ENCODE results near the gene EYS.
A peak's percentile ranks its signal among the peaks of the same experiment; 100 is the strongest.
"Not testable (repeated sequence)": the region's sequence is repeated elsewhere in the genome, so short reads cannot be mapped to it uniquely, and the experiment has no call there.

EYS gene

DNA sequence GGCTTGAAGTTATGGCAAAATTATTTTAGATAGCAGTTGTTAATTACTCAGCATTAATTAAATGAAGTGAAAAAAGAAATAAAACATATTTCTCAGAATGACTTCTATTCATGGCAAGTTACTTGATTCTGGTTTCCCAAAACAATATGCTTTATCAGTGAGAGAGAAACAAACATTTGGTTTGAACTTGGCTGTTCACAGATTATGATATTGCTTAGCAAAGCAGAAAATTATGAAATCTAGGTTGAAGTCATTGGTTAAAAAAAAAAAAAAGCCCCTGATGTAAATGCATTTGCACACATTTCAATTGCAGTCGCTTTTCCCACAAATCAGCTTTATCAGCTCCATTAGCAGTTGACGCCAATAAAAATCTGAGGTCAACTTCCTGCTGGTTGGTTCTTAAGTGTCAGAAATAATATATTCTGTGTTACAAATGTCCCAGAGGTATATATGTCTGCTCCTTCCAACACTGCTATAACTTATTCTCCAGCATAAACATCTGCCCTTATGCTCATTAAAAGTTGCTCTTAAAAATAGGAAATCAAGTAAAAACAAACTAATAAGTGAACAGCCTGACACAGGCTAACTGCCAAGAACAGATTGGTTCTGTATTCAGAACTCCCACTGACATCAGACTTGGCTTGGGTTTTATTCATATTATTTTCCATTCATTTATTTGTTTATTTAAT lies 1796.0 kb downstream of the EYS start:
- DNase-seq (ENCODE audit: low read depth, low spot score): no peak

DNA sequence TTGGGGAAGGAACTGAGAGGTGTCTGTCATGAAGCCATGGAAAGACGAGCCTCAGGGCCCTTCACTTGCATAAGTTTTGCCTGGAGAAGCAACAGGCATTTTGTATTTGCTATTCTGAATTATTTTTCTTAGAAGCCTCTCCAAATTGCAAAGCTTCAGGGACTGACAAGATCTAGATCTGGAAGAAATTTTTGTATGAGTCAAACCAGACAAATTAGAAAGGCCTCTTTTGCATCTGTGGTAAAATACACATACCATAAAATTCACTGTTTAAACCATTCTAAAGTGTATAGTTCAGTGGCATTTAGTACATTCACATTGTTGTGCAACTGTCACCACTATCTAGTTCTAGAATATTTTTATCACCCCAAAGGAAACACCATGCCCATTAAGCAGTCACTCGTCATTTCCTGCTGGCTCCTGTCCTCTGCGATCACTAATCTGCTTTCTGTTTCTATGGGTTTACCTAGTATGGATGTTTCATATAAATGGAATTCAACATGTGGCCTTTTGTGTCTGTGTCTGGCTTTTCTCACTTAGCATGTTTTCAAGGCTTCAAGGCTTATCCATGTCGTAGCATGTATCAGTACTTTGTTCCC lies 1802.3 kb downstream of the EYS start:
- peak; percentile 63 for DNase-seq (ENCODE audit: low read depth, low spot score)
- peak overlapping the region; percentile 64 for H3K27ac ChIP-seq

More for the DNA sequence above, 1796.0 kb downstream of the EYS start:
- H3K27ac ChIP-seq: no peak overlapping the region

GRCh38 chr6:63899550-63899949 lies 1807.5 kb downstream of the EYS start:
- peak overlapping the region; percentile 19 for H3K27ac ChIP-seq
- peak; percentile 53 for DNase-seq (ENCODE audit: low read depth, low spot score)

- no peak overlapping the region for H3K27ac ChIP-seq
Observed at GRCh38 chr6:63897952-63898351, 1809.1 kb downstream of the EYS start.

DNA sequence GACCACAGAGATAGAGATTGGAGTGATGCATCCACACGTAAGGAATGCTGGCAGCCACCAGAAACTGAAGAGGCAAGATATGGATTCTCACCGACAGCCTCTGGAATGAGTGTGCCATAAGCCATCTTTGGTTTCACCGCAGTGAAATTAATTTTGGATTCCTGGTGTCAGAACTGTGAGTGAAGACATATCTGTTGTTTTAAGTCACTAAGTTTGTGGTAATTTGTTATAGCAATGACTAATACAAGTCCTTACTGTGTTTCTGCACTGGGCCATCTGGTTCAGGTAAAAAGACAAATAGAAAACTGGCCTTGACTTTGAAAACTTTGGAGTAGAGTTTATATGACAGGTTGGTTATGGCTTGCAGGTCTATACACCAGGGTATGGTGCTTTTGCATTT lies 1809.6 kb downstream of the EYS start:
- no peak for DNase-seq (ENCODE audit: low read depth, low spot score)
- H3K27ac ChIP-seq: no peak overlapping the region

More at GRCh38 chr6:63897952-63898351, 1809.1 kb downstream of the EYS start:
- no peak for DNase-seq (ENCODE audit: low read depth, low spot score)

DNA sequence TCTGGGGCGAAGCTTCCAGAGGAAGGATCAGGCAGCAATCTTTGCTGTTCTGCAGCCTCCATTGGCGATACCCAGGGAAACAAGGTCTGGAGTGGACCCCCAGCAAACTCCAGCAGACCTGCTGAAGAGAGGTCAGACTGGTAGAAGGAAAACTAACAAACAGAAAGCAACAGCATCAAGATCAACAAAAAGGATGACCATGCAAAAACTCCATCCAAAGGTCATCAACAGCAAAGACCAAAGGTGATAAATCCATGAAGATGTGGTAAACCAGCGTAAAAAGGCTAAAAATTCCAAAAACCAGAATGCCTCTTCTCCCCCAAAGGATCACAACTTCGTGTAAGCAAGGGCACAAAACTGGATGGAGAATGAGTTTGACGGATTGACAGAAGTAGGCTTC lies 1818.6 kb downstream of the EYS start:
- H3K27ac ChIP-seq: no peak overlapping the region
- no peak for DNase-seq (ENCODE audit: low read depth, low spot score)

DNA sequence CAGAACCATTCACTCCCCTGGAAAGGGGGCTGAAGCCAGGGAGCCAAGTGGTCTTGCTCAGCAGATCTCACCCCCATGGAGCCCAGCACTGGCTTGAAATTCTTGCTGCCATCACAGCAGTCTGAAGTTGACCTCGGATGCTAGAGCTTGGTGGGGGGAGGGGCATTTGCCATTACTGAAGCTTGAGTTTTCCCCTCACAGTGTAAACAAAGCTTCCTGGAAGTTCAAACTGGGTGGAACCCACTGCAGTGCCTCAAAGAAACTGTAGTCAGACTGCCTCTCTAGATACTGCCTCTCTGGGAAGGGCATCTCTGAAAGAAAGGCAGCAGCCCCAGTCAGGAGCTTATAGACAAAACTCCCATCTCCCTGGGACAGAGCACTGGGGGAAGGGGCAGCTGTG lies 1819.2 kb downstream of the EYS start:
- not testable (repeated sequence) for DNase-seq (ENCODE audit: low read depth, low spot score); H3K27ac ChIP-seq

DNA sequence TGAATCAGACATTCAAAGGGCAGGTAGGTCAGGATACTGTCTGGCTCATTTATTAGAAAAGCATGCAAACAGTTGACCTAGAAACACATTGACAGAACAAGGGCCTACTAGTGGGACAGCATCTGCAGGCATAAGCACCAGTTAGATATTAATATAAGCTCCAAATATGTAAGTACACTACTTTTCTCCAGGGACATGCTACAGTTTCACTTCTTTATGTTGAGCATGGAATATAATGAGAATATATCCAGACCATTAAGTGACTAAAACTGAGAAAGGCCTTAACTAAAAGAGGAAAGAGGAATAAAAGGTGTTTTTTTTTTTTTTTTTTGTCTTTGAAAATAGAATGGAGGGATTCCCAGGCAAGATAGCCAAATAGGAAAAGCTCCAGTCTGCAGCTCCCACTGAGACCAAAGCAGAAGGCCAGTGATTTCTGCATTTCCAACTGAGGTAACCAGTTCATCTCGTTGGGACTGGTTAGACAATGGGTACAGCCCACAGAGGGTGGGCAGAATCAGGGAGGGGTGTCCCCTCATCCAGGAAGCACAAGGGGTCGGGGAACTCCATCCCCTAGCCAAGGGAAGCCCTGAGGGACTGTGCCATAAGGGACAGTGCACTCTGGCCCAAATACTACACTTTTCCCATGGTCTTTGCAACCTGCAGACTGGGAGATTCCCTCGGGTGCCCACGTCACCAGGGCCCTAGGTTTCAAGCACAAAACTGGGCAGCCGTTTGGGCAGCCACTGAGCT lies 1819.8 kb downstream of the EYS start:
- DNase-seq (ENCODE audit: low read depth, low spot score): no peak
- no peak overlapping the region for H3K27ac ChIP-seq

DNA sequence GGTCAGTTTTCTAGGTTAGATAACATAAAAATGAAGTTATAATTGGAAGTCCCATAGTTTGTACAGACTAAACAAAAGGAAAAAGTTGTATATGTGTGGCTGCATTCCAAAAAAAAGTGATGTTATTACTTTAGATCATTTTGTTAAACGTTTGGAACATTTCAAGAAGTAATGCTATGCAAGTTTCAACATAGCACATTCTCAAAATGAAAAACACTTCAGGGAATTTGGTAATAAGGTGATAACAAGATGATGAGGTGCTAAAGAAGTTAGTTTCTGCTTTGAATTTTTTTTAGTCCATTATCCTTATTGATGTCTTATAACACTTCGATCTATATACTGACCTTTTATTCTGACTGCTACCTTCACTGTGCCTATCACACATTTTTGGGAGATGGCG lies 1820.7 kb downstream of the EYS start:
- no peak for DNase-seq (ENCODE audit: low read depth, low spot score)
- no peak overlapping the region for H3K27ac ChIP-seq

- no peak for DNase-seq (ENCODE audit: low read depth, low spot score)
- no peak overlapping the region for H3K27ac ChIP-seq
Observed at GRCh38 chr6:63883597-63883996, 1823.4 kb downstream of the EYS start.

DNA sequence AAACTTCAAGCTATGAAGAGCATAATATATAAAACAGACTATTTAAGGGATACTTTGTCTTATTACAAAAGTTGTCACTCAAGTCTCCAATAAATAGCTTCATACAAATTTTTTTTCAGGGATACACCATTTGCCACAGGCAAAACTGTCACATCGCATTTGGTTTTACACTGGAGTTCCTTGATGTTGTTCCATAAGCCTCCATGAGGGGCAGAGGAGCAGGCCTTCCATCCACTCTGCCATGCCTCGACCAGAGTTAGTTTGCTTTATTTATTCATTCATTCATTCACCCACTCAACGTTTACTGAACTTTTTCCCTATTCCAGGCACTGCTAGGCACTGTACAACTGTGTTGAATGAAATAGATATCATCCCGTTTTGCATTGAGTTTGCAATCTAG lies 1824.8 kb downstream of the EYS start:
- no peak for DNase-seq (ENCODE audit: low read depth, low spot score)
- no peak overlapping the region for H3K27ac ChIP-seq

DNA sequence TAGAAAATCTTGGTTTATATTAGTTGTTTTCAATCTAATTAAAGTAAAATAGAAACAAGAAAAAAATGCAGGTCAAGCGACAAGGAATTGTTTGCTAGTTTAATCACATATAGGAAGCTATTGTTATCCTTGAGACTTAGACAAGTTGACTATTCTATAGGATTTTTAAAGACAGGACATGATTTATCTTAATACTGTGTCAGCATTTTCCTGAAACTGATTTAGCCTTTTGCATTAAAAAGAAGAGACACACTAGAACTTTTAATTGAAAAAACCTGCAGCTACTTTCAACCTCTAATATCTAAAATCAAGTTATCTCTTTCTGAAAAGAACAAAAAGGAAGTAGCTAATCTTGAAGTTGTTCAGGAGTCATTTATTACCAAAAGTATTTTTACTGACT lies 1825.2 kb downstream of the EYS start:
- DNase-seq (ENCODE audit: low read depth, low spot score): no peak

GRCh38 chr6:63872233-63872632 lies 1834.8 kb downstream of the EYS start:
- H3K27ac ChIP-seq: no peak overlapping the region

More for the DNA sequence above, 1825.2 kb downstream of the EYS start:
- no peak overlapping the region for H3K27ac ChIP-seq

DNA sequence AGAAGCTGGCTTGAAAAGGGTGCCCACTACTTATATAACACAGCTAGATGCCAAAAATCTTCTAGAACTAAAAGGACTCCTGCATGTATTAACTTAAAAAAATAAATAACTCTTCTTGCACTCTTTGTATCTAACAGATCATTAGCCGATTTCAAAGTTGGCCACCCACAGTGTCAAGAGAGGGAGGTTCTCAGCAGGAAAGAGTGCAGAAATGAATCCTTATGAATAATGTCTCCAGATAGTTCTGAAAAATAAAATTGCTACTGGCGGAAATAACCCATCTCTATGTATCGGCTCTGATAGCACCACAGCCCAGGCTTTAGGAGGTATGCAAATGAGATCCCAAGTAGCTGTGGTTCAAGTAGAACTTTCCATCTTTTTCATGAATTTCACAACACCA lies 1838.7 kb downstream of the EYS start:
- no peak for DNase-seq (ENCODE audit: low read depth, low spot score)
- H3K27ac ChIP-seq: no peak overlapping the region

More at GRCh38 chr6:63872233-63872632, 1834.8 kb downstream of the EYS start:
- DNase-seq (ENCODE audit: low read depth, low spot score): no peak

DNA sequence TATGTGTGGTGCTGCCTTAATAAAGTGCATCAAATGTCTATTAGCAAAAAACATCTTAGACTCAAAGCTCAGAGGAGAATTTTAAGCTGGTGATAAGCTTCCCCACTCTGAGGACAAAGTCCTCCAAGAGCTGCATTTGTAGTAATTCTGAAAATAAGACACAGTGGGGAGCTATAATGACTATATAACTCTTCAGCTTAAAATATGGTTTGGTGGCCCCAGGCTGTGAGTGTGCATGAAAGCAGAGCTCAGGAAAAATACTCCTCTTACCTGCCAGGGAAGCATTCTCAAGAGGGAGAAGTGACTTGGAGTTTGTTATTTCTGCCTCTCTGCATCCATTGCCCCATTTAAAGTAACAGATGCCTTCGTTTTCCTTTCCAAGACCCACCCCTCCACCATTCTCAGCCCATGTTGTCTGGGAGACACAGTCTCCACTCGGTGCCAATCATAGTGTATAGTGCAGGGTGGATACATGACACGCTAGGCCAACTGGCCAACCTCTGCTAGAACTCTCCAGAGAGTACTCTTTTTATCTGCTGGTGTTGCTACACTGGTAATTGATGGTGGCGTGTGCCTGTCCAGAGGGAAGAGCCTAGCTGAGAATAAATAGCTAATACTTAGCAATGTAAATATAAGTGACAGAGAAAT lies 1842.2 kb downstream of the EYS start:
- no peak for DNase-seq (ENCODE audit: low read depth, low spot score)
- no peak overlapping the region for H3K27ac ChIP-seq

GRCh38 chr6:63864061-63864460 lies 1843.0 kb downstream of the EYS start:
- no peak overlapping the region for H3K27ac ChIP-seq
- no peak for DNase-seq (ENCODE audit: low read depth, low spot score)

- DNase-seq (ENCODE audit: low read depth, low spot score): no peak
- H3K27ac ChIP-seq: no peak overlapping the region
Observed at GRCh38 chr6:63862486-63863198, 1844.4 kb downstream of the EYS start.

- H3K27ac ChIP-seq: no peak overlapping the region
- no peak for DNase-seq (ENCODE audit: low read depth, low spot score)
Observed at GRCh38 chr6:63859528-63859927, 1847.5 kb downstream of the EYS start.

GRCh38 chr6:63858691-63859090 lies 1848.3 kb downstream of the EYS start:
- DNase-seq (ENCODE audit: low read depth, low spot score): no peak
- no peak overlapping the region for H3K27ac ChIP-seq

- no peak for DNase-seq (ENCODE audit: low read depth, low spot score)
Observed at GRCh38 chr6:63856271-63856670, 1850.8 kb downstream of the EYS start.

More at GRCh38 chr6:63856271-63856670, 1850.8 kb downstream of the EYS start:
- H3K27ac ChIP-seq: no peak overlapping the region

All from epithelial cell of prostate (primary cell).